Stimulated activated CD4-positive, alpha-beta T cell treated with anti-CD3 and anti-CD28 coated beads, Interleukin-15, amount 100 ng/mL, for 1 hour (primary cell): ENCODE data around the gene DDHD1.
A peak's percentile ranks its signal among the peaks of the same experiment; 100 is the strongest.
"Not testable (repeated sequence)": the region's sequence is repeated elsewhere in the genome, so short reads cannot be mapped to it uniquely, and the experiment has no call there.

Experiments
- DNase-seq, 2 donors: peaks; one replicate each; pipeline ENCODE4 v3.0.0-alpha.2; 2020; ENCODE audit warnings: low read depth in 1 of 2, low spot score in 1 of 2

The DDHD1 gene

DNA sequence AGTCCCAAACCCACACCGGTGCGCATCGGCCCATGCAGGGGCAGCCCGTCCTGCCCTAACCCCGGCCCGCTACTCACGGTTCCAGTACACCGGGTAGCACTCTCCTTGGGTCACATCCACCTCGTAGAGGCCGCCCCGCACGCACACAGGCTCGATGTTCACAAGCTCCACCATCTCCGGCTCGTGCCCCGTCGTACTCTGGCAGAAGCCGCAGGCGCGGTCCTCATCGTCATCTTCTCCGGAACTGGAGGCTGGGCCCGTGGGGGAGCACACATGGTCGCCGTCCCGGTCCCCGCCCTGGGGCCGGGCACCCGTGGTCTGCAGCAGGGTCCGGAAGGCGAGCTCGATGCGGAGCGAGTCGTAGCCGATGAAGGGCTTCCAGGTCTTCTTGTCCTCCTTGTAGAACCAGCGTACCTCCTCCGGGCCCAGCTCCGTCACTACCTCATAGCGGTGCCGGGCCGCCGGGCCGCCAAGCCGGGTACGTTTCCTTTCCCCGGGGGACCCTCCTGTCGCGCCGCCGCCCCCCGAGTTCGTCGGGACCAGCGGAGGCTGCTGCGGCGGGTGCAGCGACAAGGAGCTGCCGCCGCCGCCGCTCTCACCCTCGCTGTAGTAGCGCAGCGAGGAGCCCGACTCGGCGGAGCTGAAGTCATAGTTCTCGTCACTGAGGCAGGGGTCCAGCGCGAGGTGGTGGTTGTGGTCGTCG, 788 bp downstream of the DDHD1 start:
- peak; percentile 38 to 42 for DNase-seq

DNA sequence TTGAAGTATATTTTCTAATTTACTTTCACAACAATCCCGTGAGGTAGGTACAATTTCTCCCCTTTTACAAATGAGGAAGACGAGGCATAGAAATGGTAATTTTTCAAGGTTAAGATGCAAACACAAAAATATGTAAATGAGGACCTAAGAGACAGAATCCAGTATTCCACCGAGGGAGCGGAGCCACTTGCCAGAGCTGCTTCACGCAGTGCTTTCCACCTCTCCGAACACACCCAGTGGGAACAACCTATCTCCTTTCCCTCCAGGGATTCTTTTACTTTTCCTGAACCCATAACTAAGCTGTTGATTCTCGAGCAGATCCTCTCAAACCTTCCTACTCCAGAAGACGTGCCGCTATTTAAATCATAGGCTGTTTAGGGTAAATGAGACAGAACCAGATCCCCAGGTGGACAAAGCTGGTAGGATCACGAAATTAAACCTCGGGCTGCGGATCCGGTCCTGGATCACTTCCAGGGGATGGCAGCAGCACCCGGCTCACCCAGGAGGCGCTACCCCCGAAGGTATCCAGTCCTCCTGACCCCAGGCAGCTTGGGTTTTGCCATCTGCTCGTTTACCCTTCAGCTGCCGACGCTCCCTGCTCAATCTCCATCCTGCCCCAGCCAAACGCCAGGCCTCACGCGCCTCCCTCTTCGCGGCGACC, 1.5 kb downstream of the DDHD1 start:
- peak in 1 of 2 donors; percentile 21 for DNase-seq

DNA sequence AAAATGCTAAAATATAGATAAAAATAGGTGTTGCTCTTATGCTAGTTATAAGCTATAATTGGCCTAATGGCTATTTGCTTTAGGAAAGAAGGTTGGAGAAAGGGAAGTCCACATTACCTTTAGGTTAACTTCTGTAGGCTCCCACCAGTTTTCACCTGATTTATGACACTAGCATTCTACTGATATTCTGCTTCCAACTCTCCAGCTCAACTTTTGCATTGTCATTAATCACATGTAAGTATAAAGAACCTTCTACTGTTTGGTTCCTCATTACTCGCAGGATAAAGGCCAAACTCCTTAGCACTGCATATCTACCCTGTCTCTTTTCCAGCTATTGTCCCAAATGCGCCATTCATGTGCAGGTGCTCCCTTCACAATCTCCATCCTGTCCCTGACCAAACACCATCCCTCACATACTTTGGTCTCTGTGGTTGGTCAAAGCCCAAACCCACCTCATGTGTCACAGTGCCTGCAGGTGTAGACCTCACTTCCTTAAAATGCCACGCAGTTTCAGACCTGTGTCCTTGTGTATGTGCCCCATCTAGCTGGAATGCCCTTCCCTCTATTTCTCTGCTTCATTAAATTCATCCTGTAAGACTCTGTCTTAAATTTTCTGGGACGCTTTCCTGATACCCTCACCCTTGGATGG, 3.3 kb downstream of the DDHD1 start:
- no peak for DNase-seq

DNA sequence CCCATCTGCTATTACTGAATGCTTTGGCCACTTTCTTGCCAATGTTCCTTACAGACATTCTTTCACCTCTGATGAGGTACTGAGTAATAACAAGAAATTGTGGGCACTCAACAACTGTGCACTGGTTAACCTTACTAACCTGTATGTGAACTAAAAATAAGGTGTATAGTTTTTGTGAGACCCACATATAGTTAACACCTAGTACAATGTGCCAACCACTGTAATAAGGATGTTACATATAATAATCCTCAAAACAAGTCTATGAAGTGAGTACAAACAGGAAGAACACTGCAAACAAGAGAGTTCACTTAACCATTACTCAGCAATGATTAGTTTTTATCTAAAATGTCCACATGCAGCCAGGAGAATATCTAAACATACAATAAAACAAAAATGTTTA, 4.5 kb downstream of the DDHD1 start:
- DNase-seq = no peak

DNA sequence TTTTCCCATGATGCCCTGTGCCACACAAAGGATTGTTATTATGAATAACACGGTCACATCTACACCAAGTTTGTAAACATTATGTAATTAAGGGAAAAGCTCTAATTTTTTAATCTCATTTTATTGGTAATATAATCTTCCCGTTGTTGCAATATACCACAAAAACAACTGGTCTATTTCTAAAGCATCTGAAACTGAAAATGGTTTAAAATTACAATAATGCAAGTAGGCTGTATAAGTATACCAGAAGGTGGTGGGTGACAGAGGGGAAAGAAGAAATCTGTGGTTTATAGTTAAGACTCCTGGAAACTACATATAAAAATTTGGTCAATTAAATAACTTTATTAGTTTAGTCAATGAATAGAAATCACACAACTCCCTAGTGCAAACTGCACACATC, 5.2 kb downstream of the DDHD1 start:
- DNase-seq = no peak

DNA sequence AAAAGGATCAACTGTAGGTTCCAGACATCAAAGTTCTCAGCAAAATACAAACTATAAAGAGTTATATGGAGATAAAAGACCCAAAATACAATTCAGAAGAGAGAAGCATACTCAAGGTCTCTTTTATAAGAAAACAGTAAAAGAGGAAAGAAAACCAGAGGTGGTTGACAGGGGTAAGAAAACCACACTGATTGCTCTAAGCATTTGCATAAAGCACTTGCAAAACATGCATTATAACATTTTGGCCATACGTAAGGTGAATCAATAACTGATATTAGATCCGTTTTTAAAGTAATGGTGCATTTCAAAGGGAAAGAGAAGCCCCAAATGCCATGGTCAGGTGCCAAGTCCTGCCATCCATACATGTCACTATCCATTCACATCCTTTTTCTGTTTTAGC, 5.9 kb downstream of the DDHD1 start:
- no peak for DNase-seq

DNA sequence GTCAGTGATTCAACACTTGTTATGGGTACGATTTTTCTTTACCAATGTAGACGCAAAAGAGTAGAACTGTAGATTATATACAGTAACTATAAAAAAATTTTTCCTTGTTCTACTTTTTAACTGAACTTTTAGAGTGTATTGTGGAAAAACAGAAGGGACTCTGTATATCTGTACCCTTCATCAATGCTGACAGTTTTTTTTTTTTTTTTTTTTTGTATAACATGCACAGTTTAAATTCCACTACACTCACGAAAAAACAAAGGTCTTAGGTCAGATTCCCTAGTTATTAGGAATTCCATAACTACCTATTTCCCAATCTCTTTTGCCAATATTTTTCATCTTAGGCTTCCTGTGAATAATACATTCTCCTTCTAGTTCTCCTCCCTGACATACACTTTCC, 6.4 kb downstream of the DDHD1 start:
- DNase-seq = no peak

DNA sequence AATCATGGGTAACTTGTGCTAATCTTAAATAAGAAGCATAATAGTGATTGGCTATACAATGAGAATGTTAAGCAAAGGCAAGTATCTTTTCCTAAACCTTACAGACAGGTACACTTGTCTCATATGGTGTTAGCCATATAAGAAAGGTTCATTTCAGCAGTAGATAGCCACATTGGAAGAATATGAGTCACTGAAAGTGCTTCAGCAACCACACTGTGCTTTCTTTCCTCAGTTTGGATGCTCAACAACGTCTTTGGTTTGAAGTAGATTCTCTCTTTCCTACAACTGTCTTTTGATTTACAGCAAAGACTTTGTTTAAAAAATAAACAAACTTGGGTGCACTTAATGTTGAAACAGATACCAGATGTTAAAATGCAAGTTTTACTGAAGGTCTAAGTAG, 8.9 kb downstream of the DDHD1 start:
- DNase-seq = no peak

DNA sequence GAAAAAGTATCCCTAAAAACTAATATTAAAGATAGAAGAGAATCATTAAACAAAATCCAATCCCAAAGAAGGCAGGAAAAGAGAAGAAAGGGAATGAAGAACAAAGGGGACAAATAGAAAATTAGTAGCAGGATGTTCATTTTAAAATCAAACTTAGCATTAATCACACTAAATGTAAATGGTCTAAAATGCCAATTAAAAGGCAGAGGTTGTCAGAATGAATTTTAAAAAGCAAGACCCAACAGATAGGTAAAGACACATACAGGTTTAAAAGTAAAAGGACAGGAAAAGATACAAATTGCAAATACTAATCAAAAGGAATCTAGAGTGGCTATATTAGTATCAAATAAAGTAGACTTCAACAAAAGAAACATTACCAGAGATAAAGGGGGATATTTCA, 12.5 kb downstream of the DDHD1 start:
- no peak for DNase-seq

DNA sequence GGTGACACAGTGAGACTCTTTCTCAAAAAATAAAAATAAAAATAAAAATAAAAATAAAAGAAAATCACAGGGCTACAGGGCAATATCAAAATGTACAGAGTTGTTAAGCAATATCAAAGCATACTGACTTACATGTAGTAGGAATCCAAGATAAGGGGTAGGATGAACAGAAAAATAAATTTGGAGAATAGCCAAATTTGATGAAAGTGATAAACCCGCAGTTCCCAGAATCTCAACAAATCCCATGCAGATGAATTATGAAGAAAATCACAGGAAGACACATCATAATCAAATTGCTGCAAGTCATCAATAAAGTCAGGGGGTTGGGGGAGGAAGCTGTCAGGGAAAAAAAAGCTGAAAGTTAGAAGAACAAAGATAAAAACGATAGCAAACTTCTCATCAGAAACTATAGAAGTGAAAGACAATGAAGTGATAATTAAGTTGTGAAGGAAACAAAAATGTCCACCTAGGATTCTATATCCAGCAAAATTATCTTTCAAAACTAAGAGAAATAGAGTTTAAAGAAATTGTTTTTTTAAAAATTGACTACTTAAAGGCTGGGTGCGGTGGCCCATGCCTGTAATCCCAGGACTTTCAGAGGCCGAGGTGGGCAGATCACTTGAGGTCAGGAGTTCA, 15.4 kb downstream of the DDHD1 start:
- DNase-seq = no peak

DNA sequence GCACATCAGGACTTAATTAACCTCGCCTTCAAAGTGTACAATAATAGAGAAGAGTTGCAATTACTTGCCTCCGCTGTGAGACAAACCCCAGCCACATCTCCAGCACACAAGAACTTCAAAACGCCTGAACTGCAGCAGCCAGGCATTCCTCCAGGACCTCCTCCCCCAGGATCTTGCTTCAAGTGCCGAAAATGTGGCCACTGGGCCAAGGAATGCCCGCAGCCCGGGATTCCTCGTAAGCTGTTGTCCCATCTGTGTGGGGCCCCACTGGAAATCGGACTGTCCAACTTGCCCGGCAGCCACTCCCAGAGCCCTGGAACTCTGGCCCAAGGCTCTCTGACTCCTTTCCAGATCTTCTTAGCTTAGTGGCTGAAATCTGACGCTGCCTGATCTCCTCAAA, 22.6 kb downstream of the DDHD1 start:
- not testable (repeated sequence) for DNase-seq

DNA sequence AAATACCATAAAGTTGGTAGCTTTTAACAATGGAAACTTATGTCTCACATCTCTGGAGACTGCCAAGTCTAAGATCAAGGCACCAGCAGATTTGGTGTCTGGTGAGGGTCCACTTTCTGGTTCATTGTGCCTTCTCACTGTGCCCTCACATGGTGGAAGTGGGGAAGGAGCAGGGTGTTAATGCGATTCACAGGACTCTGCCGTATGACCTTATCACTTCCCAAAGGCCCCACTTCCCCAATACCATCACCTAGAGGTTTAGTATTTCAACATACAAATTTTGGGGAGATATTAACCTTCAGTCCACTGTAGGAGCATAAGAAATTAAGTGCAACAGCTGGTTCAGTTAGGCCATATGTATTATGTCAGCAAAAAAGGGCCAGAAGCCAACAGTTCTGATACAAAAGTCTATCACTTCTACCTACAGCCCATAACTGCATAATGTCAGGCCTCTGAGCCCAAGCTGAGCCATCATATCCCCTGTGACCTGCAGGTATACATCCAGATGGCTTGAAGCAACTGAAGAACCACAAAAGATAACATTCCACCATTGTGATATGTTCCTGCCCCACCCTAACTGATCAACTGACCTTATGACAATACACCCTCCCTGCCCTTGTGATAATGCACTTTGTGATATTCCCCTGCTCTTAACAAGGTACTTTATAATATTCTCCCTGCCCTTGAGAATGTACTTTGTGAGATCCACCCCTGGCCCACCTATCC, 24.7 kb downstream of the DDHD1 start:
- DNase-seq = no peak

DNA sequence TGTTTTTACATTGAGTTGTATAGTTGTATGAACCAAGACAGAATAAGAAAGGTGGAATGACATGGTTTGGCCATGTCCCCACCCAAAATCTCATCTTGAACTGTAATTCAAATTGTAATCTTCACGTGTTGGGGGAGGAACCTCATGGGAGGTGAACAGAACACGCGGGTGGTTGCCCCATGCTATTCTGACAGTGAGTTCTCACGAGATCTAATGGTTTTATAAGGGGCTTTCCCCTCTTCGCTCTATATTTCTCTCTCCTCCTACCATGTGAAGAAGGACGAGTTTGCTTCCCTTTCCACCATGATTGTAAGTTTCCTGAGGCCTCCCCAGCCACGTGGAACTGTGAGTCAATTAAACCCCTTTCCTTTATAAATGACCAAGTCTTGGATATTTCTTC, 25.3 kb downstream of the DDHD1 start:
- DNase-seq = no peak

DNA sequence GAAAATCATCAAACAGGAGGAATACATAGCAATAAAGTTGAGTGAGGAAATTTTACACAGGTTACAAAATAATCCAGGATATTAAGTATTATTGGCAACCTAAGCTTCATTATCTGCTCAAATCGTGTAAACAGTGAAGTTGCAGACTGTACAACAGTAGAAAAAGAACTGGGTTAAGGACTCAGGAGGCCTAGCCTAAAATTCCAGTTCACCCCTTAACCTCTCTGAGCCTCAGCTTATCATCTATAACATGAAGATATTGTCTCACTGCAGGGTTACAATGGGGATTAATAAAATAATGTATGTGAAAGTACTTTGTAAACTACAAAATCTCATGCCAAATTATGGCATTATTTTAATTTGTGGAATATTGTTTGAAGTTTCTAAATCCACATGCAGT, 26.0 kb downstream of the DDHD1 start:
- no peak for DNase-seq

DNA sequence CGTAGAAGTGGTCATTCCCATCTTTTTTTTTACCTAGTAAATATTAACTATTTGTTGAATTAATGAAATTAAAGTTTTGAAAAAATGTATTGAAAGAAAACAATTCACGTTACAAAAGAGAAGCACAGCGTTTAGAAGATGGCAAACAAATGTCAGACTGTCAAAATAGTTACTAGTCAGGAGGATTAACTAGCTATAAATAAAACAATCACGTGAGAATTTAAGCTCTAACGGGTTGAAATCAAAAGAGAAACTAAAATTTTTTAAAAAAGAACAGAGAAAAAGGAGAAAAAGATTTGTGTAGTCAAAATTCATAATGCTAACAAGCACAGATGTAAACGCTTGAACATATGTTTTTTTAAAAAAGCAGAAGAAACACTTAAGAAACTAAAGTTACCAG, 26.4 kb downstream of the DDHD1 start:
- no peak for DNase-seq

DNA sequence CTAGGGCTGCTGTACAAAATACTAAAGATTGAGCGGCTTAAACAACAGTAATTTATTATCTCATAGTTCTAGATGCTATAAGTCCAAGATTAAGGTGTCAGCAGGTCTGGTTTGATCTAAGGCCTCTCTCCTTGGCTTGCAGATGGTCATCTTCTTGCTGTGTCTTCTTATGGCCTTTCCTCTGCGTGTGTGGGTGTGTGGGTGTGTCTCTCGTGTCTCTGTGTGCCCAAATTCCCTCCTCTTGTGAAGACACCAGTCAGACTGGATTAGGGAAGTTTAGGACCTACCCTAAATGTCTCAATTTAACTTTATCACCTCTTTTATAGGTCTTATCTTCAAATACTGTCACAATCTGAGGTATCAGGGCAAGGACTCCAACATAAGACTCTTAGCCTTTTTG, 28.3 kb downstream of the DDHD1 start:
- DNase-seq = no peak

DNA sequence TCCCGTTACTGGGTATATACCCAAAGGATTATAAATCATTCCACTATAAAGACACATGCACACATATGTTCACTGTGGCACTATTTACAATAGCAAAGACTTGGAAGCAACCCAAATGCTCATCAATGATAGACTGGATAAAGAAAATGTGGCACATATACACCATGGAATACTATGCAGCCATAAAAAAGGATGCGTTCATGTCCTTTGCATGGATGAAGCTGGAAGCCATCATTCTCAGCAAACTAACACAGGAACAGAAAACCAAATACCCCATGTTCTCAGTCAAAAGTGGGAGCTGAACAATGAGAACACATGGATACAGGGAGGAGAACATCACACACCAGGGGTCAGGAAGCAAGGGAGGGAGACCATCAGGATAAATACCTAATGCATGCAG, 31.7 kb downstream of the DDHD1 start:
- not testable (repeated sequence) for DNase-seq

DNA sequence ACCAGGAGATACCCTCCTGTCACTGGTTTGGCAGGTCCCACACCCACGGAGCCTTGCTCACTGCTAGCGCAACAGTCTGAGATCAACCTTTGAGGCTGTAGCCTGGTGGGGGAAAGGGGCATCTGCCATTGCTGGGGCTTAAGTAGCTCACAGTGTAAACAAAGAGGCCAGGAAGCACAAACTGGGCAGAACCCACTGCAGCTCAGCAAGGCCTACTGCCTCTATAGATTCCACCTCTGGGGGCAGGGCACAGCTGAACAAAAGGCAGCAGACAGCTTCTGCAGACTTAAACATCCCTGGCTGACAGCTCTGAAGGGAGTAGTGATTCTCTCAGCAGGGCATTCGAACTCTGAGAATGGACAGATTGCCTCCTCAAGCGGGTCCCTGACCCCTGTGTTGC, 35.6 kb downstream of the DDHD1 start:
- DNase-seq = not testable (repeated sequence)

DNA sequence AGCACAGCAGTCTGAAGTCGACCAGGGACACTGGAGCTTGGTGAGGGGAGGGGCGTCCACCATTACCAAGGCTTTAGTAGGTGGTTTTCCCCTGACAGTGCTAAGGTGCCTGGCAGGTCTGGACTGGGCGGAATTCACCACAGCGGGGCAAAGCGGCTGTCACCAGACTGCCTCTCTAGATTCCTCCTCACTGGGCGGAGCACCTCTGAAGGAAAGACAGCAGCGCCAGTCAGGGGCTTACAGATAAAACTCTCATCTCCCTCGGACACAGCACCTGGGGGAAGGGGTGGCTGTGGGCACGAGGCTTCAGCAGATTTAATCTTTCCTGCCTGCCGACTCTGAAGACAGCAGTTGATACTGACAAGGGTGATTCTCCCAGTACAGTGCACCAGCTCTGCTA, 39.1 kb downstream of the DDHD1 start:
- DNase-seq = no peak

DNA sequence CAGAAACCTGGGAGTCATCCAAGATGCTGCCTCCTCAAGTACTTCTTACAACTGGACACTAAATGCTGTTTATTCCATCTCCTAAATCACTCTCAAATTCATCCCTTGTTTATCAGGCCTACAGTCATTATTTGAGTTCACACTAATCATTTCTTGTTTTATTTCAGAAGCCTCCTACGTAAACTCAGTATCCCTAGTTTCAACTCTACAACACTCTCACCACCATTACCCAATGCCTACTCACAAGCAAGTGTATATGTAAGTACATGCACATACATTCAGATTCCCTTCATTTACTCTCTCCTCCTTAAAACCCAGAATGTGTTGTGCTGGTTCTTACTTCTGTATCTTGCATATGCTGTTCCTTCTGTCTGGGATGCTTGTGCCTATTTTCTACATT, 43.0 kb downstream of the DDHD1 start:
- no peak for DNase-seq
